GM21381 (cell line): ENCODE measurements around the gene VPS41.

Source experiments
- ATAC-seq: cut with Tn5 transposase; IDR thresholded peaks from one replicate; pipeline ENCODE4 v1.9.1; 2021; ENCODE audit warnings: mild to moderate bottlenecking, moderate library complexity; ENCODE audit not compliant: unreplicated experiment

VPS41 gene

DNA sequence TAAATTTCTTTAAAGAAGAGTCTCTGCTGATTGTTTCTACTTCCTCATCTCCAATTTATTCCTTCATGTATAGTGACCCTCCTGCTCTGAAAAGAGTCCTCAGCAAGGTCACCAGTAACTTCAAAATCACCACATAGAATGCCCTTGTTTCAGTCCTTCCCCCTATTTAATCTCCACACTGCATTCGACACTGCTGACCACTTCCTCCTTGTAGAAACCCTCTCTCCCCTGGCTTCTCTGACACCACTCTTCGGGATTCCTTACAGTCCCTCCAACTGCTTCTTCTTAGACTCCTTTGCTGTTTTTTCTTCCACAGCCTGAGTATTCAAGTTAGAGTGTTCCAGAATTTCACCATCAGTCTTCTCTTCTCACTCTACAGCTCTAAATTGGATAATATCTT is 89.5 kb downstream of the VPS41 start:
- ATAC-seq, result no peak

DNA sequence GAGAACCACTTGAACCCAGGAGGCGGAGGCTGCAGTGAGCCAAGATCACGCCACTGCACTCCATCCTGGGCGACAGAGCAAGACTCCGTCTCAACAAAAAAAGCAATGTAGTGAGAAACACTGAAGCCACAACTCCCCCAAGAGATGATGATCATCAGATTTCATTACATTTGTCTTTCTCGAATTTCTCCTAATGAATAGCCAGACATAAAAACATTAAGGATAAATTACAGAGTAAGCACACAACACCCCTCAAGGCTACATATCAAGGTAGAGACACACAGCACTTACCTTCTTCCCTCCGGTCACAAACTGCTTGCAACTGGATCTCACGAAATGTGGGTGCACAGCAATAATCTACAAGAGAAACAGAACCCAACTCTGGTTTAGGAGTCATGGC is 91.5 kb downstream of the VPS41 start:
- no peak for ATAC-seq

DNA sequence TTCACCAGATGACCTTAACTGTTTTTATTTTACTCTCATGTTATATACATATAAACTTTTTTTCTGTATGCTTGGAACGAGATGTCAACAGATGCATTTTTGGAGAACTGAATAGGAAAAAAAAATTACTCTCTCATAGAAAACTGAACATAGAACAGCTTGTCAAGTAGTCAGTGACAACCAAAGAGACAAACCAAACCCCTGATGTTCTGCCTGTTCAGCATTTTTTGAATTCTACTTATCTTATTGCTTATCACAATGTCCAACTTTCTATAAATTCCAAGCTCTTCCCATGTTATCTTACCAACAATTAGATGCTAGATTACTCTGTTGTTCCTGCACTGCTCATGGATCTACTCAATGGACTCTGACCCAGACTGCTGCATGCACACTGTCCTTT is 95.2 kb downstream of the VPS41 start:
- ATAC-seq, result no peak

DNA sequence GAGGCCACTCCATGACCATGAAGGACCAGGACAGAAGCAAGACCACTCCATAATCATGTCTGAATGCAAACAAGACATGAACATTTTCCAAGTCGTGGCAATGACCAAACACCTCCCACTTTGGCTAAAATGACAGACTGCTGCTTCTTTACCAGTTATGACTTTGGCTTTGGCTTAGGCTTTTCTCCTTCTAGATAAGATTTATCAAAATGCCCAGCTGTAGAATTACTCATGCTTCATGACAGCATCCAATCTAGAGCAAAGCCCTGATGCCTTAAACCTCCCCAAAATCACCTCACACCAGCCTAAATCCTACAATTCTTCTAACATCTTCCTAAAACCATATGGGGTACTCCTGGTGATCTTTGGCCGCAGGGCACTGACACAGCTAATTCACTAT is 102.1 kb downstream of the VPS41 start:
- no peak for ATAC-seq

DNA sequence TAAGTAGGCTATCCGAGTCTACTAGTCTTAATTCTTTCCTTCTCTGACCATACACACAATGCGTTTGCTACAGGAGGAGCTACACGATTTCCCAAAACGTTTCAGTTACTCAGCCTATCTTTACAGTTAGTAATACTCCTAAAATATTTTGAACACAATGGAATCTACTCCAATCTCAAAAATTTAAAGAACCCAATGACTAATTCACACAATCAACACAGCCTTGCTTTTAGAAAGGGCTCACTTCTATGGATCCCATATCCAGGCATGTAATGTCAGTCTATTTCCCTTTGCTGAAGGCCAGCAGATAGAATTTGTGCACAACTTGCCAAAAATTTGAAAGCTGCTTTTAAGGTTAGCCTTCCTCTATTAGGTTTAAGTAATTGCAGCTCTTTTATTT is 107.2 kb downstream of the VPS41 start:
- no peak for ATAC-seq

DNA sequence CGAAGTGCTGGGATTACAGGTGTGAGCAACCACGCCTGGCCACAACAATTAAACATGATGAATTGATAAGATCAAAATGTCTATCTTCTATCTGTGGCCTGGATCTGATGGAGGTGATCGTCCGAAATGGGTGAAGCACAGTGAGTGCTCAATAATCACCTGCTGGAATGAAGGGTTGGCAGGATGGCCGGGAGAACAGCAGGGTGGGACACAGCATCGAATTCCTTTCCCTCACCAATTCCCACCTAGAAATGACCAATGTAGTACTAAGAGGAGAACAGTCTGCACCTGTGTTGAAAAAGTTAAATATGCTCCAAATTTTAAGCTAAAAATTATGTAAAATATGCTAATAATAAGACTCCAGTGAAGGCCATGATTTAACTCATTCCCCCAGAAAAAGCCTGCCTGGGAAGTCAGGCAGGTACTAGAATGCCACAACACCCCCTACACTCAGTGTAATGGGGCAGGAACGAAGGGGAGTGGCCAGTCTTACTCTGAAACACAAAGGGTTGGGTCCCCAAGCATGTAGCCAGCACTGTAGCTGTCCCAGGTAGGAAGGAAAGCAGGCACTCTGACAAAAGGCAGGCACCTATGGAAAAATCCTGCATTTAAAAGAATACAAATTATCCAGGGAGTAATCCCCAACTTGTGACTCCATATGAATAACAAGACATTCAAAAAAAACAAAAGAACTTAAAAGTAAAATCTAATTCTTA is 110.3 kb downstream of the VPS41 start:
- ATAC-seq, result no peak

DNA sequence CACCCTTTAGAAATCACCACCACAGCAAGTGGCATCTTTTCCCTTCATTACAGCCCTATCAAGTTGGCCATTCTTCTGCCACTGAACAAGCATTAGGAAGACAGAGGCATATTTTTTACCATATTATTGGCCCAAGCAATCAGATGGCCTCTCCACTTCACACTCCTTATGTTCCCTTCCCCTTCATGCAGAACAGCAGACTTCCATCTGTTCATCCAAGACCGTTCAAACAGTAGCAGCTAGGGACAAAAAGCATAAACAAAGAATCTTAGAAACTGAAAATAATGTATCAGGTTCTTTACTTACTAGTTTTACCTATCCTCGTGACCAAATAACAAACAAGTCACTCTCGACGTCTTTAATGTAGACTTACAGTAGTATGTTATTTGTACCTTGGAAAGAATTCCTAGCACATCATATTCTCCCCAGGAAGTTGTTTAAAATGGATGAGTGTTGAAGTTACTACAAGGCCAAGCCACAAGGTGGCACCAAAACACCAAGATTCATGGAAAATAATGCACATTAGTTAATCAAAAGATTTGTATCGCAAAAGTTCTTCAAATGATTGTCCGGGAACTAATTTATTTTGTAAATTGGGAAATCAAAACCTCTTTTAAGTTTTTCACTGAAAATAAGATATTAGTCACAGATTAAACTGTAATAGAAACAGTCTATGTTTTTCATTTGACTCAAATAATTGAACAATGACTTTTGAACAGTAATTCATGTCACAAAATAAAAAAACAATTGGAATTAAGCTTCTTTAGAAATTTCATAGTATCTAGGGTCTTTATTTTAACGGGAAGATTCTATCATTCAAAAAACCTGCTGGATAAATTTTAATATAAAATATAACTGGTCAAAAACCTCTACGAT is 112.1 kb downstream of the VPS41 start:
- ATAC-seq, result no peak

DNA sequence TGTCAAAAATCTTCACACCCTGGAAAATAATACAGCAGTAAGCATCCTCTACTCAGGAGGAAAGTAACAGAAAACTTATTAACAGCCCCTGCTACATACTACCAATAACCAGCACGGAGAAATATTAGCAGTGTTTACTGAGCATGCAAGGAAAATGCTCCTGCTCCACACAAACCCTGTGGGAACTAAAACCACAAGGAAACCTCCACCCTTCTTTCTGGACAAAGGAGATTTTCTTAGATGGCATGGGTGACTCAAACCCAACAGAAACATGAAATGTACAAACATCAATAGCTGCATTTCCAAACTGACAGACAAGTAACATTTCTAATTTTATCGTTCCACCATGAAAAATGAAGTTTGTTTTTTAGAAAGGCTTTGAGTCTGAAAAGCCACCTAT is 113.4 kb downstream of the VPS41 start:
- no peak for ATAC-seq

DNA sequence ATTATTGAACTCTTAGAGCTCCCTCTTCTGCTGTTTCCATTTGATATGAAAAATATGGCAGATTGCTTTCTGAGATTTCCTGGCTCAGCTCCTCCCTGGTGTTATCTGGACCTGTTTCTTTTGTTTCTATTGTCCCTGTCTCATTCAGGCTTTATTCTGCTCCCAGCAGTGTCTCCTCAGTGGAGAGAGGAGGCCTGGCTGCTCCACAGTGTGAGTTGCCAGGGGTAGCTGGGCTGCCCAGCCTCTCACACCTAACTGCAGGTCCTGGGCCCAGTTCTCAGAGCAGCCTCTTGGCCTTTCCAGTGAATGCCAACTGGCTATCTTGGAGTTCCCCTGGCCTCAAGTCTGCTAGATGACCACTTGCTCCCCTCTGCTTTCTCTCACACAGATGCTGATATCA is 127.0 kb downstream of the VPS41 start:
- no peak for ATAC-seq

DNA sequence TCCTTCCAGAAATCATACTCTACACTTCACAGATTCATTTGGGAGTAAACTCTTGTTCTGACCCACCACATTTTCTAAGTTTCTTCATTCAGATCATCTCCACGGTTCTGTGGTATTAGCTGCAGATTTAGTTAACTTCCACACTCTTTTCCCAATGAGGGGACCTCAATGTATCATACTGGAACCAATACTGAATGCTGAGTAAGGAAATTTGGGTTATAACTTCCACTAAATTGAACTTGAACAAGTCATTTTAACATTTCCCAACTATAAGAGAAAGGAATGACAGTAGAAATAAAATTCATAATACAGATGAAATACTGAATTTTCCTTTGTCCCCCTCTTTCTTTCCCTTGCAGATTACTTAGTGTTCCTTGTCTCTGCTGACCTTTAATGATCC is 131.4 kb downstream of the VPS41 start:
- no peak for ATAC-seq

DNA sequence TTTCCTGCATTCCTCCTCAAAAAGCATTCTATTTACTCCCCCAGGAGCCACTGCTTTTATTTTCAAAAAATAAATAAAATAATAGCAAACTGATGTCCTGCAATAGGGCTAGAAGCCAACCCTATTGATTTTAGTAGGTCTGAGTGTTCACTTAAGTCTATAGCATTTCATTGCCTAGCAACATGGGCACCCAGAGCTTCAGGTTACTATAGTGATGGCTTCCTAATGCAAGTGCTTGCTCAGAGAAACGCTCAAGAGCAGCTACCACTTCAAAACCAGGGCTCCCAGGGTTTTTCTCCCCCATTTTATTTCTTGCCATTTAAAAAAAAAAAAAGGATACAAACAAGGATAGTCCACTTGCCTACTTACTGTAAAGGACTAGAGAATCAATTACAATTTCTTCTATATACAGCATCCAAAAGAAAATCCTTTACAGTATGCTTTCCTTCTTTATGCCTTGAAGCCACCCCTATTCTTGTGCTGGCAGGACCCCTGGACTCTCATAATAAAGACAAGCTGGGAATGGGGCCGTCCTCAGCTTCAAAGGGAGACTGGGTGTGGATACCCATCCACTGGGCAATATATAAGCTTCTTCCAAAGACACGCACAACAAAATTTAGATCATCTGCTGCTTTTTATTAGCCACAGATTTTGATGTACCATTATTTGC is 133.3 kb downstream of the VPS41 start:
- ATAC-seq, result no peak

DNA sequence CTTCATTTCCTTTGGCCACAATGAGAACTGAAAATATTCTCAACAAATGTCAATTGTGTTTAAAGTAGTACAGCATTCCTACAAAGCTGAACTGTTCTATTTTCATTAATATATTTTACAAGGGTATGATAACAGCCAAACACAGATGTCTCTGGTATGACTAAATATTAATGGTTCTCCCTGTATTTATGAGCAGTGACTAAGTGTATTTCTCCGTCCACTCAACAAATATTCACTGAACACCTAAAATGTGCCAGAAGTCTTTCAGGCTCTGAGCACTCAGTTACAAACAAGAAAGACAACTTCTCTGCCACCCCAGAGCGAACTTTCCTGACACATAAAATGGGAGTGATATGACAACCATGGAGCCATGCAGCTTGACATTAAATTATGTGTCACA is 135.6 kb downstream of the VPS41 start:
- ATAC-seq, result no peak

DNA sequence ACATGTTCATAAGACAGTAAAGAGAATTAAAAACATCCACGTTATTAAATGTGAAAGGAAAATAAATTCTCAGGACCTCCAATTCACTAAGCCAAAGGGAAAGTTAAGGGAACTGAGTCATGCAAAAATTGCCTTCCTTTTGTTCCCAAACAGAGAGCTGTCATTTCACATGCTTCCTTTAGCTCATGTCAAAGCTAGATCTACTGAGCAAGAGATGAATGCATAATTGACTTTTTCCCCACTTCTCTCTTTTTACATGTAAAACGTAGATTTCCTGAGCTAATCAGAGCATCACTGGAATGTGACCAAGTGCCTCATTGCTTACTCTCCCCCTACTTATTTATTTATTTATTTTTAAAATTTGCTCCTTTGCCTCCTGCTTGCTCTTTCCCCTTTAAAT is 148.8 kb downstream of the VPS41 start:
- ATAC-seq, result no peak

DNA sequence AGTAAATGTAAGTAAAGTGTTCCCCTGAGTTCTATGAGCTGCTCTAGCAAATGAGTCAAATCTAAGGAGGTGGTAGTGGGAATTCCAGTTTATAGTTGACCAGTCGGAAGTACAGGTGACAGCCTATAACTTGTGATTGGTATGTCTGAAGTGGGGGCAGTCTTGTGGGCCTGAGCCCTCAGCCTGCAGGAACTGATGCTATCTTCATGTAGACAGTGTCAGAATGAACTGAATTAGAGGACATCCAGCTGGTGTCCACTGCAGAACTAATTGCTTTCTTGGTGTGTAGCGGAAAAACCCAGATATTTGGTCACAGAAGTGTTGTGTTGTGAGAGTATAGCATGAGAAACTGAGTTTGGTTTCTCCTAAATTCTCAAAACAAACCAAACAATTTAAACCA is 150.0 kb downstream of the VPS41 start:
- no peak for ATAC-seq

DNA sequence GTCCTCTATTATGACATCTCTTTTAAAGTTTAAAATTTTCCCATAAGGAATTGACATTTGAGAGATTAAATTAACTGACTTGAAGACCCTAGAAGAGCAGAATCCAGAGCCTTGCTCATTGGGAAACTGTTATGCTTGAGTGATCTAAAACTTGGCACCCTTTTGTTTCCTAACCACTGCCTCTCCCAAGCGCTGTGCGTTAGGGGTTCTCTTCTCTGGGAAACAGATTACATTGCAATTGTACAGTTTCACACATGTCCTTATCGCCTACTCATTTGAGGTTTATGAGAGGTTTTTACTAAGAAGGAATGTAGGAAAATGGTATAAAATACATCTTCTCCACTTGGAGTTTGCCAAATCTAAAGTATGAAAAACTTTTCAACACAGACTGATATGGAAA is 151.1 kb downstream of the VPS41 start:
- no peak for ATAC-seq

DNA sequence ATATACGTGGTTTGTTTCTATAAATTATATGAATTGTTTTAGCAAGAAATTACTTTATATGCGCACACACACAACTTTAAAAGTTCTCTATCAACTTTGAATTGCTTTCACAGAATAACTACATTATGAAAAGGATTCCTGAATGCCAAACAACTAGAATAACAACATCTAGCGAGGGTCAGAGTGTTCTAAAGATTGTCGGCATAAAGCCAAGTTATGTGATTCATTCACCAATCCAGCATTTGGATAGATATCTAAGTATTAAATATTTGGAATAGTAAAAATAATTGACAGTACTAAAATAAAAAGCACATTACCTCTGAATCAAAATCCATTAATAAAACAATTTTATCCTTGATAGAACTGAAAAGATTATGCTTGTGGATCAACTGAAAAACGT is 152.5 kb downstream of the VPS41 start:
- ATAC-seq, result no peak

DNA sequence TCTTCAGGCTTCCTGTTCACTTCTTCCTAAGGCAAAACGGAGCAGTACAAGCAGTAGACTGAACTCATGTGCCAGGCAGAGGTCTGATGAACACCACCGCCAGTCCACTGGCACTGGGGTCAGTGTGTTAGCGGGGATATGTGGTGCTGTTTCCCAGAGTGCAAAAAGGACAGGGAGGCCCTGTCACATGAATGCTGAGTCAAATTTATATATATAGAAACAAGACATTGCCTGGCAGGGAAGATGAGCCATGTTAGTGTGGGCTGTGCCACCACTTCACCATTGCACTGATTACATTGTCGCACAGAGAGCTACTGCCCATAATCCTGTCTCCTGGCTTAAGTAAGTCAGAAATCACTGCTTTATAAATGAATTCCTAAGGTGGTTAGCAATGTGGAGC is 155.6 kb downstream of the VPS41 start:
- ATAC-seq, result no peak

DNA sequence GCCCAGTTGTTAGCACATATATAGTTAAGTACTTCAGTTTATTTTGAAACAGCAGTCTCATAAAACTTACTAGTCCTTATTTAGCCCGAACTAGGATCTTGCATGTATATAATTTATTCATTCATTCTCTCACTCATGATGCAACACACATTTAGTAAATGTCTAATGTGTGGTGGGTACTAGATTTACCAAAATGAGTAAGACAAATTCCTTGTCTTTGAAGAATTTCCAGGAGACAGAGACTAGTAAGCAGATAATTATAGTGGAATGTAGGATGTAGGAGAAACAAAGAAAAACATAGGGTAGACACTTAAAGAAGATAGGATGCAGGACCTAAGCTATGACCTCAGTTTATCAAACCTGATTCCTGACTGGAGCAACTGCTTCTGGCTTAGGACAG is 157.6 kb downstream of the VPS41 start:
- ATAC-seq, result no peak

DNA sequence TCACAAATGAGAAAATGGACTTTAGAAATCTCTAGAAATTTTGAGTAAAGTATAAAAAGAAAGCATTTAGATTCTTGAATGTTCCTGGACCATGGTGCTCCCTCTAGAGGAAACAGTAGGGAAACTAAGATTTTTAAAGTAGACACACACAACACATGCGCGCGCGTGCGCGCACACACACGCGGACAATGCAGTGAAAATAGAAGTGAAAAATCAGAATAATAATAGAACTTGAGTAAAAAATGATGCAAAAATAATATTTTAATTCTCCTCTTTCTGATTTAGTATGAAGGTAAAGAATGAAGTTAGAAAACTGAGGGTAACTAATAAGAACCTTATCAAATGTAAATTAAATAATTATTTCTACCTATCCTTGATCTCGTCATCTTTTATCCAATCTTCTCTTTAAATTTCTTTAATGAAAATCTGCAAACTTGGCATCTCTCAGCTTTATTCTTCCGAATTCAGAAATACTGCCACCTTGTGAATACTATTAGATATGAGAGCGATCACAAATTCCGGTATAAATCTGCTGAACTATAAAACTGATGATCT is 160.9 kb downstream of the VPS41 start:
- ATAC-seq, result no peak

DNA sequence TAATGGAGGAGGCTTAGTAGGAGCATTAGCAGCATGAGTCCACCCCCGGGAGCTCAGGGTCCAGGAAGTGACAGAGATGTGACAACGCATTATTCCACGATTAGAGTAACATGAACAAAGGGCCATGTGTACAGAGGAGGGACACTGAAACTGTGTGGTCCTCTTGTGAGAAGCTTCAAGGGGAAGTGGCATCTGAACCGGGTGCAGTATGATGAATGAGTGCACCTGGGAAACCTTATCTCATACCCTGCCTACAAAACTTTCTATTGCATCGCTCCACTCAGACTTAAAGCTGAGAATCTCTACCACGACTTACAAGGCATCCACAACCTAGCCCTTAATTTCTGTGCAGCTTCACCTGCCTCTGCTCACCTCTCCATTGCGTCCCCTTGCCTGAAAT is 162.6 kb downstream of the VPS41 start:
- no peak for ATAC-seq

DNA sequence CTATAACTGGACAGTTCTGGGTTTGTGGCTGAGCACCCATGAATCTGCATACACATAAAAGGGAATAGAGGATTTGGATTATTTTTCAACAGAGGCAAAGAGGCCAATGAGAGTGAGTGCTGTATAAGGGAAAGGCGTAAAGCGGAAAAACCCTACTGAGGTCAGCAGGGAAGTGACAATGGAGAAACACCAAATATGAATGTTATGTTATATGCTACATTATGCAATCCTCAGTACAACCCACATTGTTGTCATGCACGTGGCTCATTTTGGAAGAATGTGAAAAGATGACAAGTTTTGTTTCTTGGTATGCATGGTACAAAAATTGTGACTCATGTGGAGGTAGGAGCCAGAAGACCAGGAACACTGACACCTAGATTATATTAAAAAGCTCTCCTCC is 164.2 kb downstream of the VPS41 start:
- ATAC-seq, result no peak

DNA sequence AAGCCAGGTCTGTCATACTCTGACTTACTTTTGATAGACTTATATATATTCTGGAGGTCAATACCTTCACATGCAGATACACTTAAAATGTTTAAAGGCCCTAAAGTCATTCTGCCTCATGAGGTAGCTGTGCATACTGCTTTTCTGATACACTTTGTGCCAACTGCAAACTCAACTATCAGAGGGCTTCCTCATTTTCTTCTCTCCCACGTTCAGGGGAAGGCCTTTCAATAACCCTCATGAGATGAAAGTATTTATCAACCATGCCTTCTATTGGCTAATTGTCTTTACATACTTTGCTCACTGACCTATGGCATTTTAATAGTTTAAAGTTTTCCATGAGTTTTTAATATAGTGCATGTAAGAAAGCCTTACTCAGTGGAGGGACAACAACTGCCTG is 165.1 kb downstream of the VPS41 start:
- ATAC-seq, result no peak
